Ovary (tissue), 3 donors: ENCODE measurements around the gene TOGARAM2.

Experiments
- EP300 ChIP-seq: sonication (generic); formaldehyde crosslinking; IDR thresholded peaks from one replicate; pipeline ENCODE4 v1.6.1; 2017; ENCODE audit warnings: antibody characterized with exemption
- TF ChIP-seq, protein P1 (sequence below), 3 donors: fragments of 450-650 bp in 2 of 3; fragments of 200-600 bp in 1 of 3; IDR thresholded peaks; one replicate each; pipeline versions ENCODE4 v1.5.1 to v1.8.0; 2016 to 2022; ENCODE audit warnings: antibody characterized with exemption in 3 of 3, mild to moderate bottlenecking in 1 of 3
- donor health status: DM: no; HTN: no; CAD: no.

DNA sequence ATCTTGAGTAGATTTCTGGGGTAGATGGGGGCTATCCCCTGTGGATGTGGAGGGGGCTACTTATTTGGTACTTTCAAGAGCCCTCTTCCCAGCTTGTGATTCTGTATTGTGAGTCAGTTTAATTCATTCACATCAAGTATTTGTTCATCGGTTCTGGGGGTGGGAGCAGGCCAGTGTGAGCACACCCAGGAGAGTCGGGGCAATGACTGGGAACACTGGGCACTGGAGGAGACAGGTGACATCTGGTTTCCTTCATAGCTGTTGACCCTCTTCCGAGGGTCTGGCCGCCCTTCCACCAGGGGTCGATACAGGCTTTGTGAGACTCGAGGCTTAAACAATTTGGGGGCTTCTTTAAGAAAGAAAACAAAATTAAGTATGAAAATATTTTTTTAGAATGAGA is 2.5 kb upstream of the TOGARAM2 start:
- TF ChIP-seq, protein P1, sequence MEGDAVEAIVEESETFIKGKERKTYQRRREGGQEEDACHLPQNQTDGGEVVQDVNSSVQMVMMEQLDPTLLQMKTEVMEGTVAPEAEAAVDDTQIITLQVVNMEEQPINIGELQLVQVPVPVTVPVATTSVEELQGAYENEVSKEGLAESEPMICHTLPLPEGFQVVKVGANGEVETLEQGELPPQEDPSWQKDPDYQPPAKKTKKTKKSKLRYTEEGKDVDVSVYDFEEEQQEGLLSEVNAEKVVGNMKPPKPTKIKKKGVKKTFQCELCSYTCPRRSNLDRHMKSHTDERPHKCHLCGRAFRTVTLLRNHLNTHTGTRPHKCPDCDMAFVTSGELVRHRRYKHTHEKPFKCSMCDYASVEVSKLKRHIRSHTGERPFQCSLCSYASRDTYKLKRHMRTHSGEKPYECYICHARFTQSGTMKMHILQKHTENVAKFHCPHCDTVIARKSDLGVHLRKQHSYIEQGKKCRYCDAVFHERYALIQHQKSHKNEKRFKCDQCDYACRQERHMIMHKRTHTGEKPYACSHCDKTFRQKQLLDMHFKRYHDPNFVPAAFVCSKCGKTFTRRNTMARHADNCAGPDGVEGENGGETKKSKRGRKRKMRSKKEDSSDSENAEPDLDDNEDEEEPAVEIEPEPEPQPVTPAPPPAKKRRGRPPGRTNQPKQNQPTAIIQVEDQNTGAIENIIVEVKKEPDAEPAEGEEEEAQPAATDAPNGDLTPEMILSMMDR (IDR thresholded peaks at IDR 0.05): no peak
- TF ChIP-seq EP300: no peak
